D721Med (cell line): ENCODE results near the gene LRRC49.

Experiments used
- DNase-seq: peaks from one replicate; pipeline ENCODE4 v3.0.0; 2011; ENCODE audit warnings: low spot score; ENCODE audit not compliant: insufficient read length
- FAIRE-seq: peaks from 2 replicates; lab custom pipeline; 2011; peaks lifted over from hg19 to GRCh38; lab: Jason Lieb, UNC
- CTCF ChIP-seq: IDR thresholded peaks from 2 replicates; pipeline ENCODE4 v1.5.1; 2012; ENCODE audit warnings: mild to moderate bottlenecking, control low read depth; ENCODE audit not compliant: insufficient read depth; ENCODE audit errors: missing control alignments

Gene LRRC49

GRCh38 chr15:70964686-70965085 lies 72.1 kb downstream of the LRRC49 start:
- no peak for TF ChIP-seq CTCF
- FAIRE-seq (no peak), DNase-seq (no peak)

DNA sequence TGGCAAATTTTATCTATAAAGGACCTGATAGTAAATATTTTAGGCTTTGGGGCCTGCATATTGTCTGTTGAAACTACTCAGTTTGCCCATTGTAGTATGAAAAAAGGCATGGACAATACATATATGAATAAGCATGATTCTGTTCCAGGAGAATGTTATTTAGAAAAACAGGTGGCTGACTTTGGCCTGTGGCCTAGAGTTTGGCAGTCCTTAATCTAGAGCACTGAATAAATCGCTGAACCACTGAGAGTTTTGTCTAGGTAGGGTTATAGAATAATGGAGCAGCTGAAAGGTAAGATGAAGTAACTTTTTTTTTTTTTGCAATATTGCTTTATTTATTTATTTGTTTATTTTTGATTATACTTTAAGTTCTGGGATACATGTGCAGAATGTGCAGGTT lies 75.0 kb downstream of the LRRC49 start:
- no peak for FAIRE-seq
- no peak for TF ChIP-seq CTCF
- DNase-seq, result no peak

GRCh38 chr15:70974004-70974832 lies 81.6 kb downstream of the LRRC49 start:
- DNase-seq (no peak), FAIRE-seq (no peak)
- TF ChIP-seq CTCF, result peak; percentile 28

DNA sequence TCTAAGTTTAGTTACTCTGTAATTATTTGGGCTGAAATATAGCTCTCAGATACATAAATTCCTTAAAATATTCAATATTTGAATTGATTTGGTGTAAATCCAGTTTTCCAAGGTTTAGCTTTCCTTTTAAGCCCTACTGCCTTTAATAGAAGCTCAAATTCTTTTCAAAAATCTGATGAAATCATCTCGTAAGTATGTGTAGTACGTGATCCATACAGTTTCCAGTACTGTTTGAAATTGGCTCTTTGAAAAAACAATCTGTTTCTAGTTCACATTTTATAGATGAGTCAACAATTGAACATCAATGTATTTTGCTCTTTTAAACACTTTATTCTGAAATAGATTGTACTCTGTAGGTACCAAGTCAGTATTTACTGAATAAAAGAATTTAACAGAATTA lies 84.2 kb downstream of the LRRC49 start:
- FAIRE-seq, result no peak
- no peak for TF ChIP-seq CTCF
- DNase-seq, result no peak

DNA sequence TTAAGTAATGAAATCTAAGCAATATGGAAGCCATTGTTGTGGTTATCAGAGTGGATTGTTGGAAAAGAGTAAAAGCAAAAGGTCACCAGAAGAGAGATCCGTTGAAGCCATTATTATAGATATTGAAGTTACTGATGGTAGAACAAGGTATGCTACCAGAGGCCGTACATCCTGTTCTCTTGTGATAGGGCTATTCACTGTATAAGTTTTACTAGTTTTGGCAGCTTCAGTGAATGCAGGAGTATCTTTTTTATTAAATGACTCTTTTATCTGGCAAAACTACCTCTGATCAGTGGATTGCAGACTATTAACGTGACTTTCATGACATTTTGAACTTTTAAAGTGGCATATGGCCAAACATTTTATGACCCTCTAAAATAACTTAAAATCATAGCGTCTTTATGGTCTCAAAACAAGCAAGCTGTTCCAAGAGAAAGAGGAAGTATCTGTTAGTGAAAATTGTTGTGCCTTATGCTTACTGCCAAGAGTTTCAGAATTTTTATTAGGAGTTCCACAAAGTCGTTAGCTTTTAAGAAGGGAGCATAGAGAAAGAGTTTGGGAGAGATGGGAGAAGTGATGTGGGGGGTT lies 102.9 kb downstream of the LRRC49 start:
- DNase-seq (no peak), FAIRE-seq (no peak)
- TF ChIP-seq CTCF, result no peak

GRCh38 chr15:70998319-70998718 lies 105.7 kb downstream of the LRRC49 start:
- FAIRE-seq (no peak), DNase-seq (no peak)
- no peak for TF ChIP-seq CTCF

- FAIRE-seq (no peak), DNase-seq (no peak)
- TF ChIP-seq CTCF, result no peak
Measured at GRCh38 chr15:71002316-71002715, 109.7 kb downstream of the LRRC49 start.
